ENCODE data around the gene PDZD8. TPM values are rescaled to one million over a fixed set of nuclear protein-coding genes. Genes with fewer than 3 reads are reported as not detected.

Gene PDZD8
- total and polyA plus RNA-seq, 3 experiments from 2014 or later: 15.8 to 31.1 (median 29.8) TPM

GRCh38 chr10:117339578-117339977, 35.7 kb downstream of the PDZD8 start:
- POLR2A ChIA-PET: no interaction called here
- CTCF ChIA-PET: no interaction called here
- H3K4me1 ChIP-seq (ENCODE audit: insufficient read depth, low read length): no peaks in the 10 kb centered on the region

GRCh38 chr10:117334926-117335325, 40.3 kb downstream of the PDZD8 start:
- no peaks in the 10 kb centered on the region for H3K36me3 ChIP-seq (ENCODE audit: insufficient read depth, low read length)
- Mint-ChIP-seq H3K9me3 (peaks cover 6 to 15% (median 11%) of the 10 kb centered on the region in 5 donors), H3K27ac (no peak overlapping the region), H3K4me1 (peaks cover 25 to 57% (median 41%) of the 10 kb centered on the region in 3 donors), H3K4me3 (no peak overlapping the region), H3K36me3 (peaks cover 29 to 54% (median 29%) of the 10 kb centered on the region in 3 donors), H3K27me3 (no peaks in the 10 kb centered on the region)
- H3K4me3 ChIP-seq (ENCODE audit: low read length): no peak overlapping the region
- DNase-seq: no peak
- no peaks in the 10 kb centered on the region for H3K27me3 ChIP-seq (ENCODE audit: insufficient read depth, low read length, poor library complexity, severe bottlenecking)
- ChIA-PET CTCF (no interaction called here), POLR2A (no interaction called here)
- H3K27ac ChIP-seq (ENCODE audit: low read depth, low read length): no peak overlapping the region
- H3K4me1 ChIP-seq (ENCODE audit: insufficient read depth, low read length): no peaks in the 10 kb centered on the region
- no peaks in the 10 kb centered on the region for H3K9me3 ChIP-seq (ENCODE audit: low read length)

More at GRCh38 chr10:117339578-117339977, 35.7 kb downstream of the PDZD8 start:
- Mint-ChIP-seq H3K4me1 (peaks cover 45 to 67% (median 60%) of the 10 kb centered on the region in 3 donors), H3K27me3 (no peaks in the 10 kb centered on the region), H3K4me3 (no peak overlapping the region), H3K27ac (peak overlapping the region in 1 of 8 donors; percentile 47), H3K9me3 (peaks cover 3 to 13% (median 6%) of the 10 kb centered on the region in 5 donors), H3K36me3 (peaks cover 18 to 41% (median 25%) of the 10 kb centered on the region in 3 donors)
- no peak for DNase-seq
- H3K27ac ChIP-seq (ENCODE audit: low read depth, low read length): no peak overlapping the region
- no peaks in the 10 kb centered on the region for H3K36me3 ChIP-seq (ENCODE audit: insufficient read depth, low read length)
- no peaks in the 10 kb centered on the region for H3K27me3 ChIP-seq (ENCODE audit: insufficient read depth, low read length, poor library complexity, severe bottlenecking)
- H3K9me3 ChIP-seq (ENCODE audit: low read length): no peaks in the 10 kb centered on the region
- H3K4me3 ChIP-seq (ENCODE audit: low read length): no peak overlapping the region

- H3K4me1 ChIP-seq (ENCODE audit: insufficient read depth, low read length): no peaks in the 10 kb centered on the region
- POLR2A ChIA-PET: no interaction called here
These were observed 41.2 kb downstream of the PDZD8 start for GRCh38 chr10:117334066-117334465.

GRCh38 chr10:117327262-117327661, 48.0 kb downstream of the PDZD8 start:
- no peak overlapping the region for H3K4me3 ChIP-seq (ENCODE audit: low read length)
- no peak overlapping the region for H3K27ac Mint-ChIP-seq
- POLR2A ChIA-PET: no interaction called here
- CTCF ChIA-PET: no interaction called here
- no peaks in the 10 kb centered on the region for H3K9me3 Mint-ChIP-seq
- H3K4me3 Mint-ChIP-seq: no peak overlapping the region
- no peaks in the 10 kb centered on the region for H3K27me3 ChIP-seq (ENCODE audit: insufficient read depth, low read length, poor library complexity, severe bottlenecking)
- H3K27me3 Mint-ChIP-seq: no peaks in the 10 kb centered on the region
- DNase-seq: no peak
- H3K27ac ChIP-seq (ENCODE audit: low read depth, low read length): no peak overlapping the region
- no peaks in the 10 kb centered on the region for H3K9me3 ChIP-seq (ENCODE audit: low read length)
- peaks cover 0 to 19% (median 3%) of the 10 kb centered on the region in 3 donors for H3K36me3 Mint-ChIP-seq
- peaks cover 29 to 79% (median 69%) of the 10 kb centered on the region in 3 donors for H3K4me1 Mint-ChIP-seq
- no peaks in the 10 kb centered on the region for H3K36me3 ChIP-seq (ENCODE audit: insufficient read depth, low read length)
- H3K4me1 ChIP-seq (ENCODE audit: insufficient read depth, low read length): no peaks in the 10 kb centered on the region

More at GRCh38 chr10:117334066-117334465, 41.2 kb downstream of the PDZD8 start:
- H3K9me3 Mint-ChIP-seq: peaks cover 6 to 15% (median 11%) of the 10 kb centered on the region in 5 donors
- no peaks in the 10 kb centered on the region for H3K9me3 ChIP-seq (ENCODE audit: low read length)
- no peak overlapping the region for H3K27ac ChIP-seq (ENCODE audit: low read depth, low read length)
- no peaks in the 10 kb centered on the region for H3K36me3 ChIP-seq (ENCODE audit: insufficient read depth, low read length)
- no peak overlapping the region for H3K4me3 ChIP-seq (ENCODE audit: low read length)
- DNase-seq: no peak
- H3K36me3 Mint-ChIP-seq: peaks cover 27 to 48% (median 29%) of the 10 kb centered on the region in 3 donors
- CTCF ChIA-PET: no interaction called here
- no peaks in the 10 kb centered on the region for H3K27me3 ChIP-seq (ENCODE audit: insufficient read depth, low read length, poor library complexity, severe bottlenecking)
- H3K4me1 Mint-ChIP-seq: peaks cover 23 to 56% (median 41%) of the 10 kb centered on the region in 3 donors
- H3K27ac Mint-ChIP-seq: no peak overlapping the region
- no peak overlapping the region for H3K4me3 Mint-ChIP-seq
- H3K27me3 Mint-ChIP-seq: no peaks in the 10 kb centered on the region

GRCh38 chr10:117324367-117324766, 50.9 kb downstream of the PDZD8 start:
- H3K9me3 Mint-ChIP-seq: no peaks in the 10 kb centered on the region
- H3K27ac Mint-ChIP-seq: no peak overlapping the region
- no peaks in the 10 kb centered on the region for H3K9me3 ChIP-seq (ENCODE audit: low read length)
- no peak overlapping the region for H3K27ac ChIP-seq (ENCODE audit: low read depth, low read length)
- no peak overlapping the region for H3K4me3 Mint-ChIP-seq
- H3K4me1 ChIP-seq (ENCODE audit: insufficient read depth, low read length): no peaks in the 10 kb centered on the region
- H3K27me3 Mint-ChIP-seq: no peaks in the 10 kb centered on the region
- DNase-seq: no peak
- H3K36me3 ChIP-seq (ENCODE audit: insufficient read depth, low read length): no peaks in the 10 kb centered on the region
- ChIA-PET CTCF (interaction anchor here (2.5 kb wide), 1 partner anchor 108 kb away, joined by 7 read pairs; no protein-coding TSS in a partner anchor), POLR2A (no interaction called here)
- H3K4me3 ChIP-seq (ENCODE audit: low read length): no peak overlapping the region
- no peaks in the 10 kb centered on the region for H3K27me3 ChIP-seq (ENCODE audit: insufficient read depth, low read length, poor library complexity, severe bottlenecking)
- H3K4me1 Mint-ChIP-seq: peaks cover 30 to 77% (median 55%) of the 10 kb centered on the region in 3 donors
- H3K36me3 Mint-ChIP-seq: peaks cover 0 to 9% (median 0%) of the 10 kb centered on the region in 3 donors

GRCh38 chr10:117322260-117322659, 53.0 kb downstream of the PDZD8 start:
- ChIA-PET CTCF (no interaction called here), POLR2A (no interaction called here)
- H3K4me3 ChIP-seq (ENCODE audit: low read length): no peak overlapping the region
- H3K27ac ChIP-seq (ENCODE audit: low read depth, low read length): no peak overlapping the region
- H3K4me1 ChIP-seq (ENCODE audit: insufficient read depth, low read length): no peaks in the 10 kb centered on the region
- Mint-ChIP-seq H3K27ac (peak overlapping the region in 3 of 8 donors; percentile 9 to 64 (median 18)), H3K4me3 (no peak overlapping the region), H3K4me1 (peaks cover 21 to 63% (median 42%) of the 10 kb centered on the region in 3 donors), H3K36me3 (peaks cover 3 to 20% (median 4%) of the 10 kb centered on the region in 3 donors), H3K9me3 (no peaks in the 10 kb centered on the region), H3K27me3 (no peaks in the 10 kb centered on the region)
- H3K9me3 ChIP-seq (ENCODE audit: low read length): no peaks in the 10 kb centered on the region
- no peaks in the 10 kb centered on the region for H3K27me3 ChIP-seq (ENCODE audit: insufficient read depth, low read length, poor library complexity, severe bottlenecking)
- no peak for DNase-seq
- no peaks in the 10 kb centered on the region for H3K36me3 ChIP-seq (ENCODE audit: insufficient read depth, low read length)

- Histone ChIP-seq H3K36me3 (ENCODE audit: insufficient read depth, low read length) (no peaks in the 10 kb centered on the region), H3K27ac (ENCODE audit: low read depth, low read length) (no peak overlapping the region), H3K27me3 (ENCODE audit: insufficient read depth, low read length, poor library complexity, severe bottlenecking) (no peaks in the 10 kb centered on the region), H3K4me3 (ENCODE audit: low read length) (no peak overlapping the region), H3K9me3 (ENCODE audit: low read length) (no peaks in the 10 kb centered on the region), H3K4me1 (ENCODE audit: insufficient read depth, low read length) (no peaks in the 10 kb centered on the region)
- Mint-ChIP-seq H3K9me3 (no peaks in the 10 kb centered on the region), H3K36me3 (peaks cover 4 to 21% (median 5%) of the 10 kb centered on the region in 3 donors), H3K4me1 (peaks cover 16 to 47% (median 29%) of the 10 kb centered on the region in 3 donors), H3K4me3 (no peak overlapping the region), H3K27ac (peak overlapping the region in 1 of 8 donors; percentile 20), H3K27me3 (no peaks in the 10 kb centered on the region)
- POLR2A ChIA-PET: interaction anchor here (0.5 kb wide), 1 partner anchor 1725 kb away, joined by 4 read pairs; no protein-coding TSS in a partner anchor
- peak in 1 of 5 donors; percentile 5 for DNase-seq
- CTCF ChIA-PET: interaction anchor here (0.7 to 3.0 kb wide), 6 partner anchors 11 to 104 kb away, joined by 3 to 24 read pairs (median 4); no protein-coding TSS in a partner anchor
These were observed 55.1 kb downstream of the PDZD8 start for GRCh38 chr10:117320050-117320665.

- no peaks in the 10 kb centered on the region for H3K9me3 Mint-ChIP-seq
- no peaks in the 10 kb centered on the region for H3K36me3 ChIP-seq (ENCODE audit: insufficient read depth, low read length)
- H3K4me1 ChIP-seq (ENCODE audit: insufficient read depth, low read length): no peaks in the 10 kb centered on the region
- H3K27me3 Mint-ChIP-seq: no peaks in the 10 kb centered on the region
- H3K4me3 Mint-ChIP-seq: no peak overlapping the region
- no peaks in the 10 kb centered on the region for H3K9me3 ChIP-seq (ENCODE audit: low read length)
- peak overlapping the region in 1 of 8 donors; percentile 28 for H3K27ac Mint-ChIP-seq
- H3K36me3 Mint-ChIP-seq: peaks cover 4 to 28% (median 9%) of the 10 kb centered on the region in 3 donors
- CTCF ChIA-PET: interaction anchor here (1.3 to 3.0 kb wide), 4 partner anchors 23 to 102 kb away, joined by 3 to 24 read pairs (median 4); no protein-coding TSS in a partner anchor
- no peak for DNase-seq
- H3K27ac ChIP-seq (ENCODE audit: low read depth, low read length): no peak overlapping the region
- POLR2A ChIA-PET: interaction anchor here (0.6 kb wide), 1 partner anchor 81 kb away, joined by 4 read pairs; no protein-coding TSS in a partner anchor
- no peaks in the 10 kb centered on the region for H3K27me3 ChIP-seq (ENCODE audit: insufficient read depth, low read length, poor library complexity, severe bottlenecking)
- H3K4me3 ChIP-seq (ENCODE audit: low read length): no peak overlapping the region
- peaks cover 16 to 42% (median 26%) of the 10 kb centered on the region in 3 donors for H3K4me1 Mint-ChIP-seq
These were observed 56.3 kb downstream of the PDZD8 start for GRCh38 chr10:117318909-117319308.
